Stimulated activated CD8-positive, alpha-beta memory T cell treated with anti-CD3 and anti-CD28 coated beads, Interleukin-12 subunit alpha, Interleukin-12 subunit beta, amount 100 ng/mL, for 4 hours (primary cell): ENCODE measurements around the gene DUSP8.
"Not testable (repeated sequence)": the region's sequence is repeated elsewhere in the genome, so short reads cannot be mapped to it uniquely, and the experiment has no call there.

ENCODE experiments used
- DNase-seq: peaks from one replicate; pipeline ENCODE4 v3.0.0-alpha.2; 2020; ENCODE audit warnings: low read depth

Gene DUSP8

GRCh38 chr11:1513326-1514296 lies 58.5 kb downstream of the DUSP8 start:
- DNase-seq: no peak

GRCh38 chr11:1512531-1513258 lies 59.4 kb downstream of the DUSP8 start:
- DNase-seq: not testable (repeated sequence)

- no peak for DNase-seq
These were observed 60.1 kb downstream of the DUSP8 start for GRCh38 chr11:1511937-1512496.

GRCh38 chr11:1510928-1511327 lies 61.1 kb downstream of the DUSP8 start:
- DNase-seq: no peak

- DNase-seq: not testable (repeated sequence)
These were observed 61.7 kb downstream of the DUSP8 start for GRCh38 chr11:1510351-1510750.

- no peak for DNase-seq
These were observed 62.3 kb downstream of the DUSP8 start for GRCh38 chr11:1509626-1510255.

GRCh38 chr11:1508986-1509385 lies 63.1 kb downstream of the DUSP8 start:
- DNase-seq: no peak

GRCh38 chr11:1508491-1508891 lies 63.6 kb downstream of the DUSP8 start:
- DNase-seq: no peak

- DNase-seq: no peak
These were observed 64.5 kb downstream of the DUSP8 start for GRCh38 chr11:1507381-1508140.

GRCh38 chr11:1506981-1507380 lies 65.1 kb downstream of the DUSP8 start:
- DNase-seq: no peak

- no peak for DNase-seq
These were observed 66.6 kb downstream of the DUSP8 start for GRCh38 chr11:1505480-1505879.

- no peak for DNase-seq
These were observed 67.3 kb downstream of the DUSP8 start for GRCh38 chr11:1504581-1505290.

- no peak for DNase-seq
These were observed 67.9 kb downstream of the DUSP8 start for GRCh38 chr11:1504138-1504537.
